Loucy (cell line): Measurements from ENCODE around the gene HOXD1.

Experiments
- EZH2phosphoT487 ChIP-seq: fragments of 200-600 bp; IDR thresholded peaks from 2 replicates; pipeline ENCODE4 v1.6.1; 2018; ENCODE audit warnings: antibody characterized with exemption, mild to moderate bottlenecking, moderate library complexity, borderline replicate concordance
- TF ChIP-seq, protein P1 (sequence below): fragments of 200-600 bp; sonication (generic); conservative IDR thresholded peaks from 2 replicates; pipeline ENCODE4 v1.5.1; 2014; ENCODE audit warnings: mild to moderate bottlenecking, antibody characterized with exemption, low read length

- TF ChIP-seq, protein P1, sequence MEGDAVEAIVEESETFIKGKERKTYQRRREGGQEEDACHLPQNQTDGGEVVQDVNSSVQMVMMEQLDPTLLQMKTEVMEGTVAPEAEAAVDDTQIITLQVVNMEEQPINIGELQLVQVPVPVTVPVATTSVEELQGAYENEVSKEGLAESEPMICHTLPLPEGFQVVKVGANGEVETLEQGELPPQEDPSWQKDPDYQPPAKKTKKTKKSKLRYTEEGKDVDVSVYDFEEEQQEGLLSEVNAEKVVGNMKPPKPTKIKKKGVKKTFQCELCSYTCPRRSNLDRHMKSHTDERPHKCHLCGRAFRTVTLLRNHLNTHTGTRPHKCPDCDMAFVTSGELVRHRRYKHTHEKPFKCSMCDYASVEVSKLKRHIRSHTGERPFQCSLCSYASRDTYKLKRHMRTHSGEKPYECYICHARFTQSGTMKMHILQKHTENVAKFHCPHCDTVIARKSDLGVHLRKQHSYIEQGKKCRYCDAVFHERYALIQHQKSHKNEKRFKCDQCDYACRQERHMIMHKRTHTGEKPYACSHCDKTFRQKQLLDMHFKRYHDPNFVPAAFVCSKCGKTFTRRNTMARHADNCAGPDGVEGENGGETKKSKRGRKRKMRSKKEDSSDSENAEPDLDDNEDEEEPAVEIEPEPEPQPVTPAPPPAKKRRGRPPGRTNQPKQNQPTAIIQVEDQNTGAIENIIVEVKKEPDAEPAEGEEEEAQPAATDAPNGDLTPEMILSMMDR: no peak
- TF ChIP-seq EZH2phosphoT487: no peak
Observed at GRCh38 chr2:176148751-176149421, 39.6 kb upstream of the HOXD1 start.
